SIG-M5 treated with dmso at 0.1 percent for 504 hours (cell line): Measurements from ENCODE around the gene TTLL11.
A peak's percentile ranks its signal among the peaks of the same experiment; 100 is the strongest.

Experiments
- DNase-seq: peaks from one replicate; lab custom pipeline; 2025; ENCODE audit not compliant: unreplicated experiment; lab: John Stamatoyannopoulos, UW

Gene TTLL11

DNA sequence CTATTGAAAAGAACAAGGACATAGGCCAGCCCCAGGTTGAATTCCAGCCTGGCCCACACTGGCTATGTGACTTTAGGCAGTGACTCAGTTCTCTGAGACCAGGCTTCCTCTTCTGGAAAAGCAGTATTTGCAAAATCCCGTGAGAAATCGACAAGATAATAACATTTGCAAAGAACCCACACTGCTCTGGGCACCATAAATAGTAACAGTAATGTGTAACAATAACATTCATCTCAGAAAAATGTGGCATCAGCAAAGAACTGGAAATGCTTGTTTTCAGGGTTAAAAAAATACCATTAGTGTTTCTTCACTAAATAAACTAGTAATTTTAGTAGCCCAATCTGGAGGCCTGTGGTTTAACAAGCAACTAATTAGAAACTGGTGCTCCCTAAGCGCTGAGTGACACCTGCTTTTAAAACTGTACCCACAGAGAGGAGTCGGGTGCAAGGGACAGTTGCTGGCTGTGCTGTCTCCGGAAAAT is 148.4 kb downstream of the TTLL11 start:
- DNase-seq, result no peak

DNA sequence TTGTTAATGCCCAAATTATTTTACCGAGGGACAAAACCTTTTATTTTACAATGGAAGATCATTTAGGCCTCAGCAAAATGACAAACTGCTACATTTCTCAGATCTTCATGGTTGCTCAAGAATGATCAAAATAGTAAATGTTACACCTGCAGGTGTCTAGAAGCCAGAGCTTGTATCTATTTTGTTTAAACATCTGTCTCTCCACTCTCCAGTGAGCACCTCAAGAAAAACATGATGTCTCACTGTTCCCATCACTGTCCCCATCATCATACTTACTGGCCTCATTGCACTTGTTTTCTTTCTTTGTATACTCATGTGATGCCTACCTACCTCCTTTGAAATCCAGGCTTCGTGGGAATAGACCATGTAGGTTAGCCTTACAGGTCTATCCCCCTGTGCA is 149.6 kb downstream of the TTLL11 start:
- DNase-seq, result no peak

- no peak for DNase-seq
These were observed 150.2 kb downstream of the TTLL11 start for GRCh38 chr9:121942866-121943382.

GRCh38 chr9:121942313-121942712 is 150.8 kb downstream of the TTLL11 start:
- no peak for DNase-seq

DNA sequence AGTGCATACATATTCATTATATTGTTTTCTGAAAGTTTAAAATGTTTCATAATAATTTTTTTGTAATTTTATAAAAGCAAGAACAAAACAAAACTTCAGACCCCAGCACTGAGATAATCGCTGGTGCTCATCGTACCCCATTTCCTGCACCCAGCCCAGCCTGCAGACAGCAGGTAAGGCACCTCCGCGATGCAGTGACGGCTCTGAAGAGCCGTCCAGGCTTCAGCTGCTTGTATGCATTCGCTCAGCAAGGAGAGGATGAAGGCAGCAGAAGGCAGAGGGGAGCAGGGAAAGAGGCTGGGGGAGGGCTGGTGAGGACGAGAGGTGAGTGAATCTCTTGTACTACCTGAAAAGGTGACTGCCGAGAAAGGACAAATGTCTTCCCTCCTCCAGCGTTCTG is 153.5 kb downstream of the TTLL11 start:
- no peak for DNase-seq

- no peak for DNase-seq
These were observed 154.5 kb downstream of the TTLL11 start for GRCh38 chr9:121938621-121939020.

DNA sequence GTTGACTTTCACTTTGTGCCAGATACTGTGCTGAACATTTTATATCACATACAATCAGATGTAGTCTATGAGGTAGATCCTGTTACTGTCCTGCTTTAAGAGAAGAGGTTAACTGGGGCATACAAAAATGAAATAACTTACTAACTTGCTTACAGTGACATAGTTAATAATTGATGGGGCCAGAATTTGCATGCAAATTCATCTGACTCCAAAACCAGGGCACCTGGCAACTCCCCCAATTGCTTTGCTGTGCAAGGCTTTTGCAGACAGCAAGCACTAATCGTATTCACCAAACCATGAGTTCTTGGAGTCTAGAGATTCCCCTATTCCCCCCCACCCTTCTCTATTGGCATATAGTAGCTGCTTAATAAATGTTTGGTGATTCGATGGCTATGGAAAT is 155.9 kb downstream of the TTLL11 start:
- no peak for DNase-seq

DNA sequence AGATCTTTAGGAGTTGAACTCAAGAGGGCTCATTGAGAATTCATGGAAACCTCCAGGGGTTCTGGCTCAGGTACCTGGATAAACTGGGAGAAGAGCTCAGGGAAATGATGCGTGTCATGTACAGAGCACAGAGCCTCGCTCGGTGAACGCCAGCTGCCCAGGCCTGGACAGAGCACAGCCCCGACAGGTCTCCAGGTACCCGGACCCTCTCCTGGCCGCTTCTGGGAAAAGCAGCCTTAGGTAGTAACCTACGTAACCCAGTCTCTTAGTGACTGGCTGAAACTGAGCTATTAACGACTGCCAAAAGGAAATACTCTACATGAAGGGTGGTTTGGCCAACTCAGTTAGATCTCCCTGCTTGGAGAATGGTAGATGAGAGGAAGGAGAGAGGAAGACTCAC is 157.4 kb downstream of the TTLL11 start:
- no peak for DNase-seq

- DNase-seq, result no peak
These were observed 162.2 kb downstream of the TTLL11 start for GRCh38 chr9:121930956-121931355.

GRCh38 chr9:121929893-121930875 is 162.9 kb downstream of the TTLL11 start:
- no peak for DNase-seq

GRCh38 chr9:121927636-121928035 is 165.5 kb downstream of the TTLL11 start:
- DNase-seq, result no peak

GRCh38 chr9:121927081-121927480 is 166.0 kb downstream of the TTLL11 start:
- no peak for DNase-seq

DNA sequence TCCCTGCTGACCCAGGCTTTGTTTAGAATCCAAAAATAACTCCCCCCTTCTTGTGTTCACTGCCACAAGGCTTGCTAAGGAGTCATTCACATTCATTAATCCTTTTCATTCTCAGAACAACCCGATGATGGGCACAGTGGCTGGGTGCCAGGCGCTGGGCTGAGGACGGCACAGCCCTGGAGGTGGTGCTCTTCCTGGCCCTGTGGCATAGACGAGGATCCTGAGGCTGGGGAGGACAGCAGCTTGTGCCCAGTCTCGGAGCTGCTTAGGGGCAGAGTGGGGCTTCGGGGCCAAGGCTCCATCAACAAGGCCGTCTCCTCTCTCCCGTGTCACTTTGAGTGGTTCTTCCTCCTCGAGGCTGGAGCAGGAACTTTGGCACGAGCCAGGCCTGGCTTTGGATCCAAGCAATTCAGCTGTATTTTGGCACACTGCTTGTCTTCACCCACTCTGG is 166.7 kb downstream of the TTLL11 start:
- no peak for DNase-seq

DNA sequence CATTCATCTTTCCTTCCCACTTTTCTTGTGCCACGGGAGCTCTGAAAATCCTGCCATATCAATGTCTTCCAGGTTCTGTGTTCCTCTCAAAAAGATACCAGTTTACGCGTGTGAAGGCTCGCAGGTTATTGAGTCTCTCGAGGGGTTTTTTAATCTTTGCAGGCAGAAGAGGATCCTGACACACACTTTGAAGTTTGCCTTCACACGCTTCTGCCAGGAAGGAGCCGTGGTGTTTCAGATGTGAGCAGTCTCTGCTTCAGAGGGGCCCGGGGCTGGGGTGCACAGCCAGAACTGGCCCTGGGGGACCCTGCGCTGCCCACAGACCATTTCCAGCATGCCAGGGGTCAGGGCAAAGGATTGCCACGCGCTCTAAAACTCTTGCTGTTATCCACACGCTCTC is 167.2 kb downstream of the TTLL11 start:
- DNase-seq, result no peak

GRCh38 chr9:121924700-121925099 is 168.4 kb downstream of the TTLL11 start:
- DNase-seq, result no peak

DNA sequence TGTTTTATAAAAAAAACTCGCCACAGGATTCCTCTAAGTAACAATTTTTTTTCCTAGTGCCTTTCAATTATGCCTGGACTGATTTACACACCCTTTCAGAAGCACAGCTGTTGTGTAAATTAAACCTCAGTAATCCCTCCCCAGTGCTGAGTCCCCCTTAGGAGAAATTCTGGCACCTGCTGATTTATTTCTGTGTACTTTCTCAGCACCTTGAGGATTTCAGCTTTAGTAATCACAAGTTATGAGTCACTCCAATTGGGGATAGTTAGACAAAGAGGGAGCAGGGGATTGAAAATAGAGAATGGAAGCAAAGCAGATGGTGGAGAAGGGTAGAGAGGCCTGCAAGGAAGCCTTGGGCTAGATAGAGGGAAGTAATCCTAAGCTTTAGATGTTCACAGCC is 171.7 kb downstream of the TTLL11 start:
- no peak for DNase-seq

DNA sequence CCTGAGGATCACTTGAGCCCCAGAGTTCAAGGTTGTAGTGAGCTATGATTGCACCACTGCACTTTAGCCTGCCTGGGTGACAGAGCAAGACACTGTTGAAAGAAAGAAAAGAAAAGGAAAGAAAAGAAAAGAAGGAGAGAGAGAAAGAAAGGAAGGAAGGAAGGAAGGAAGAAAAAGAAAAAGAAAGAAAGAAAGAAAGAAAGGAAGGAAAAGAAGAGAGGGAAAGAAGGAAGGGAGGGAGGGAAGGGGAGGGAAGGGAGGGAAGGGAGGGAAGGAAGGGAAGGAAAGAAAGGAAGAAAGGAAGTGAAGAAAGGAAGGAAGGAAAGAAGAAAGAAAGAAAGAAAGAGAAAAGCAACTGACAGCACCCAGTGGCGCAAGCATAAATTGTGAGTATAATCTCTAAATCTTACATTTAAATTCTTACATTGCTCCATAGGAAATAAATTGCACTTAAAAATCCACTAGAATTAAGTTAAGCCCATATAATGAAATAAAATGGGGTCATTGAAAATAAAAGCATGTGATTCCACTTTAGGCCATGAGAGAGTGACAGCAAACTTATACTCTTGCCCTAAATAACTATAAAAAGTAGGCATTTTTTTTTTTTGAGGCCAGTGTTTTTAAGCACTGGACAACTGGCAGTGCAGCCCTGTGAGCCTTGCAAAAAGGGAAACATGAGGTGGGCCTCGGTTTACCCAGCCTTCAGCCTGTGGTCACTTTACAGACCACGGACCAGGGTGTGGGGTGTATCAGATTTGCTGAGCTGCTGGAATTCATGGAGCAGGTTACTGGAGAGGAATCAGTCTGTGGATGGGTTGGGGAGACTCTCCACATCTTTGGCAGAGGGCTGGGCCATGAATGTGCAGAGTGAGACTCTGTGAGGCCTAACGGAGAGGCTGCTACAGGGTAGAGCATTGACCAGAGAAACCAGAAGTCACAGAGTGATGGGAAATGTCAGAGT is 175.5 kb downstream of the TTLL11 start:
- no peak for DNase-seq

GRCh38 chr9:121915304-121915625 is 177.8 kb downstream of the TTLL11 start:
- DNase-seq, result peak; percentile 9

- no peak for DNase-seq
These were observed 178.4 kb downstream of the TTLL11 start for GRCh38 chr9:121914604-121915303.

- no peak for DNase-seq
These were observed 179.0 kb downstream of the TTLL11 start for GRCh38 chr9:121914017-121914595.
